HG02642 (cell line): ENCODE measurements around the gene RMI2.

Source experiments
- ATAC-seq: cut with Tn5 transposase; IDR thresholded peaks from one replicate; pipeline ENCODE4 v1.9.1; 2021; ENCODE audit warnings: mild to moderate bottlenecking; ENCODE audit not compliant: unreplicated experiment, poor library complexity

RMI2 gene

DNA sequence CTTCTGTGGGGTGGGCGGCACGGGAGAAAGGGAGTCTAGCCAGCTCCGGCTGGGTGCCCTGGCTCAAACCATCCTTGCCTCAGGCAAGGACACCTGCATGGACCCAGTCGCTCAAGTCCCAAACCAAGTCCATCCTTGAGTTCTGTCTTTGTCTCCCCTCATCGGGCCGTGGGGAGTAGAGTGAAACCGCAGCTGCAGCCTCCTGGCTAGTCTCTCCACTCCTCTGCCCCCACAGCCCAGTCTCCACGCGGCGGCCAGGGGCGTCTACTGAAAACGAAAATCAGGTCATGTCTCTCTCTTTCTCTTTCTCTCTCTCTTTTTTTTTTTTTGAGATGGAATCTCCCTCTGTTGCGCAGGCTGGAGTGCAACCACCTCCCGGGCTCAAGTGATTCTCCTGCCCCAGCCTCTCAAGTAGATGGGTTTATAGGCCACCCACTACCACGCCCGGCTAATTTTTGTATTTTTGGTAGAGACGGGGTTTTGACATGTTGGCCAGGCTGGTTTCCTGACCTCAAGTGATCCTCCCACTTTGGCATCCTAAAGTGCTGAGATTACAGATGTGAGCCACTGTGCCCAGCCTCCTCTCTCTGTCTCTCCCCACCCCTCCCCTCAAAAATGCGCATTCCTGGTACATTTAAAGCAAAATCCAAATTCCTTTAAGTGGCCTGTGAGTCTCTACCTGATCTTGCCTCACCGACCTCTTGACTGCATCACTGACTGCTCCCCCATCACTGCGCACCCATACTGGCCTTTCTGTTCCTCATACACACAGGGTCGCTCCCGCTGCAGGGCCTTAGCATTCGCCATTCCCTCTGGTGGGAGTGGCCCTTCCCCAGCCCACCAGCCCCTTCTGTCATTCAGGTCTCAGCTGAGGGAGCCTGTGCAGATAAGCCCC is 17.7 kb upstream of the RMI2 start:
- peak; percentile 57 for ATAC-seq

DNA sequence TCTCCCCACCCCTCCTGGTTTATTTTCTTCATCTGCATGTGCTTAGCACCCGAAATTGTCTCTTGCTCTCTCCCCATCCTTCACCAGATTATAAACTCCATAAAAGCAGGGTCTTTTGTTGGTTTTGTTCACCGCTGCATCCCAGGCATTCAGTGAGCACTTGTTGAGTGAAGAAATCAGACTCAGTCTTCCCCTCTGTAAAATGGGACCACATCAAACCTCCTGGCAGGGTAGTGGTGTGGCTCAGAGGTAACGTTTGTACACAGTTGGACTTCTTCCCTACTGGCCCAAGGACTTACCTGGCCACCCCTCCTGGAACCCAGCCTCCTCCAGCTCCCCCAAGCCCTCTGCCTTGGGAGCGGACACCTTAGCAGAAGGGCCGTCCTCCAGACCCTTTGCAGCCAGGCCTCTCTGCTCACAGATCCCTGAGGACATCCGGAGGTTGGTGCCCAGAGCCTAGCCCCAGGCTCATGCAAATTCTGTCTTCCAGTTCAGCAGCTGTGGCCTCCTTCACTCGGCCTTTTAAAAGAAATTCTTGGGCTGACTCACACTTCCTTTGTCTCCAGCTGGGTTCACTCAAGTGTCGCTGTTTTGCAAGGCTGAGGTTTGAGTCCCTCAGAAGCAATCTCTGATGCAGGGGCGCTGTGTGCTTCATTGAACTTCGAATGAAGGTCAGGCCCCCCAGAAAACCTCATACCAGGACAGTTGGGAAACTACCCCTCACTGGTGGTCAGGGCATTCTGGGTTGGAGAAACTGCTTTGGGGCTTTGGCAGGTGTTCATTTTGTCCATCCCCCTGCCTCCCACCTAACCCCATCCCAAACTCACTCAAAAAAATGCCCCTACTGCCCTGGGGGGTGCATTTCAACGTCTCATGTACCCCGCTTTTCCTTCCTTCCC is 16.8 kb upstream of the RMI2 start:
- ATAC-seq, result peak; percentile 67

DNA sequence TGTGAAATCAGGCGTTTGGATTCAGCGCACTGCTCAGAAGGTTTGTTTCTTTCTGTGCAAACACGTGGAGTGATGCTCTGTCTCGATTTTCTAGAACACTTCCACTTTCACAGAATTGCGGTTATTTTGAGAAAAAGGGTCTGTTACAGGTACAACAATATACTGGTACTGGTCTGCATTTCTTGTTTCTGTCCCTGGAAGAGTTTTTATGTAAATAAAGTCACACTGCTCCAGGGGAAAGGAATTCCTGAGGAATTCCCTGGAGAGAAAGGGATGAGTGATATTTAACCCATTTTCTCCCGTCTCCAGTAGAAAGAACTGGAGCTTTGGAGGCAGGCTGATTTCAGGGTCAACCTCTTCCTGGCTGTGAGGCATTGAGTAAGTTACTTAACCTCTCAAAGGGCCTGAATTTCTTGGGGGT is 16.2 kb upstream of the RMI2 start:
- no peak for ATAC-seq

DNA sequence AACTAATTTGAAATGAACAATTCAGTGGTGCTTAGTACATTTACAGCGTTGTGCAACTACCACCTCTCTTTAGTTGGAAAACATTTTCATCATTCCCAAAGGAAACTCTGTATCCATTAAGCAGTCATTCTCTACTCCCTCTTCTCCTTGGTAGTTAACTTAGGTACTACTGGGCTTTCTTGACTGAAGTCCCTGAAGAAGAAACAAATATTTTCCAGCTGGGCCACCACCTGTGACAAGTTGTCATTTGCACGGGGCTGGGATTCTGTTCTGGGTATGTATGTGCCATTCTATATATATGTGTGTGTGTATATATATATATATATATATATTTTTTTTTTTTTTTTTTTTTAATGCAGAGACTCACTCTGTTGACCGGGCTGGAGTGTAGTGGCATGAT is 15.4 kb upstream of the RMI2 start:
- no peak for ATAC-seq

DNA sequence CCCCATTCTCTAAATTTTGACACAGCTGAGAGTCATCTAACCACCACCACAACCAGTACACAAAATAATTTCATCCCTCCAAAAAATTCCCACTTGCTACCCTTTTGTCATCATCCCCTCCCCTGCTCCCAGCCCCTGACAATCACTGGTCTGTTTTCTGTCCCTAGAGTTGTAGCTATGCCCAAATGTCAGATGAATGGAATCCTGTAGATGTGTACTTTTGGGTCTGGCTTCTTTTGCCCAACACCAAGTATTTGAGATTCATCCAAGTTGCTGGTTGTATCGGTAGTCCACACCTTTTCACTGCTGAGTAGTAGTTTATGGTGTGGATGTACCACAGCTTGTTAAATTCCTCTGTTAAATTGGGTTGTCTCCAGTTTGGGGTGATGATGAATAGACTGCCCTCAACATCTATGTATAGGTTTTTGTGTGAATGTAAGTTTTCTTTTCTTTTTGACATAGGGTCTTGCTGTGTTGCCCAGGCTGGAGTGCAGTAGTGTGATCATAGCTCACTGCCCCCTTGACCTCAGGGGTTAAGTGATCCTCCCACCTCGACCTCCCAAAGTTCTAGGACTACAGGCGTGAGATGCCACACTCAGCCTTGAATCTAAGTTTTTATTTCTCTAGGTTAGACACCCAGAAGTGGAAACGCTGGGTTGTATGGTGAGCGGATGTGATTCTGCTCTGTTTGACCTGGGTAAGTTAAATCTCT is 14.6 kb upstream of the RMI2 start:
- ATAC-seq, result no peak

DNA sequence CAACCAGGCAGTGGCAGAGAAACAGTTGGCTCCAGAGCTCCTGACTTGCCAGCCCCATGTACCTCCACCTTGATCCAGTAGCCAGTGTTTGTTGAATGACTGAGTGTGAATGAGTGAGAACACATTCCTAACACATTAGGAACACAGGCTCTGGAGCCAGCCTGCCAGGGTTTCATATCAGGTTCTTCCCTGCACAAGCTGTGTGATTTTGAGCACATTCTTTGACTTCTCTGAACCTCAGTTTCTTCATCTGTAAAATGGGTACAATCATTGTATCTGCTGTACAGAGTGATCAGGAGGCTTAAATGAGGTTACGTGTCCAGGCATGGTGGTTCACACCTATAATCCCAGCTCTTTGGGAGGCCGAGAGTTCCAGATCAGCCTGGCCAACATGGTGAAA is 13.3 kb upstream of the RMI2 start:
- no peak for ATAC-seq

DNA sequence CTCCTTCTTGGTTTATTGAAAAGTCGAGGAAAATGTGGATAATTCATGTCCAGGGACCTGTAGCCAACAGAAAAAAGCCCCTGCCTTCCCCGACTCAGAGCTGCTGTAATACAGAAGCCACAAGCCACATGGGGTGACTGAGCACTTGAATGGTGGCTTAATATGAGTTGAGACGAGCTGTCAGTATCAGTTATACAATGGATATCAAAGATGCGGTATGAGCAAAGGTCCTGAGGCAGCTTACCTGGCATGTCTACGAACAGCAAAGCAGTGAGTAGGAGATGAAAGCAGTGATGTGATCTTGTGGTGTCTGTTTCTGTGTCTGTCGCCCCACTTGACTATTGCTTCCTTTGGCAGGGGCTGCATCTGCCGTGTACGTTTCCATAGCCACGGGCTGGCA is 12.2 kb upstream of the RMI2 start:
- no peak for ATAC-seq

DNA sequence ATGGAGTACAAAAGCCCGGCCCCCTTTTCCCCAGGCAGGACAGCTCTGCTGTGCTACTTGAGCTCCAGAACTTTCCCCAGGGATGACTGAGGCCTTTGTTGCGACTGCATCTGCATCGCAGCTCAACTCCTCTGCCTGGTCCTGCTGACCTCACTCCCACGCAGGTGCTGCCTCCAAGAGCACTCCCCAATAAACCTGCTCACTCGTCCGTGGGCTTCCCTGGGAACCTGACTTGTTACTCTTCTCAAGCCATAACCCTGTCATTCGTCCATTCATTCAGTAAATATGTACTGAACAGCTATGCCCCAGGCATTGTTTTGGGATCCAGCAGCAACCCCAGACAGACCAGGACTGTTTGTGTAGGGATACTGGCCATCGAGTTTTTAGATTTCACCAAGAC is 11.6 kb upstream of the RMI2 start:
- no peak for ATAC-seq

- ATAC-seq, result no peak
These were observed 10.3 kb upstream of the RMI2 start for GRCh38 chr16:11334831-11335404.

- ATAC-seq, result no peak
These were observed 6.2 kb upstream of the RMI2 start for GRCh38 chr16:11339075-11339474.

GRCh38 chr16:11340710-11341109 is 4.5 kb upstream of the RMI2 start:
- ATAC-seq, result no peak

DNA sequence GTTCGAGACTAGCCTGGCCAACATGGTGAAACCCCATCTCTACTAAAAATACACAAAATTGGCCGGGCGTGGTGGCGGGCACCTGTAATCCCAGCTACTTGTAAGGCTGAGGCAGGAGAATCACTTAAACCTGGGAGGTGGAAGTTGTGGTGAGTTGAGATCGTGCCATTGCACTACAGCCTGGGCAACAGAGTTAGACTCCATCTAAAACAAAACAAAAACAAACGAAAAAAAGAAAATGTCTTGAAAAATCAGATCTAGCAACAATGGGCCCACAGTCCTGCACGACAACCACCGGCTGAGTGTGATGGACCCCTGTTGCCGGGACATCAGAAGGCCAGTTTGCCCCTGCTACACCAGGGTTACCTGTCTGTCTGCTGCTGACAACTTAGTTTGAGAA is 3.9 kb upstream of the RMI2 start:
- no peak for ATAC-seq

- ATAC-seq, result no peak
These were observed 3.0 kb upstream of the RMI2 start for GRCh38 chr16:11342021-11342855.

DNA sequence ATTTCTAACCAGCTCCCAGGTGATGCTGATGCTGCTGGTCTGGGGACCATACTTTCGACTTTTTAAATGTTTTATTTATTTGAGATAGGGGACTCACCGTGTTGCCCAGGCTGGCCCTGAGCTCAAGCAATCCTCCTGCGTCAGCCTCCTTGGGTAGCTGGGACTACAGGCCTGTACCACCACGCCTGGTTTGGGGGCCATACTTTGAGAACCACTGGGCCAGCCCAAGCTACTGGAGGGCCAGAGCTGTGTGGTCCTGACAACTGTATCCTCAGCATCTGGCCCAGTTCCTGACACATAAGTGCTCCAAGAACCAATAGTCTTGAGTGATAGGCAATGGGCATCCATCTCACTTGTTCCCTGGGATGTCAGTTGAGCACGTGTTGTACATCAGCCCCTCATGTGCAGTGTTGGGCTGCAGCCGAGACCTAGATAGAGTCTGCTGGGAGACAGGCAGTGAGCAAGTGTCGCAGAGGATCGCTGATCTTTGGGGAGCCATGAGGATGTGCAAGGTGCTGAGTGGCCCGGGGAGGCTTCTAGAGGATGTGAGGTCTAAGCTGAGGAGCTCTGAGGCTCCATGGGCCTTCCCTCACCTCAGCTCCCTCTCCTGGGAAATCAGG is 1.6 kb downstream of the RMI2 start:
- no peak for ATAC-seq

DNA sequence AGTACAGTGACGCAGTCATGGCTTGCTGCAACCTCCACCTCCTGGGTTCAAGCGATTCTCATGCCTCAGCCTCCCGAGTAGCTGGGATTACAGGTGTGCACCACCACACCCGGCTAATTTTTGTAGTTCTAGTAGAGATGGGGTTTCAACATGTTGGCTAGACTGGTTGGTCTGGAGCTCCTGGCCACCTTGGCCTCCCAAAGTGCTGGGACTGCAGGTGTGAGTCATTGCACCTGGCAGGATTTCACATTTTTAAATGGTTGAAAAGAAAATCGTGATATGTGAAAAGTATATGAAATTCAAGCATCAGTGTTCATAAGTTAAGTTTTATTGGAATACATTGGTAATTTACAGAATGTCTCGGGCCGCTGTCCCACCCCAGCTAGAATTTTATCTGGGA is 2.6 kb downstream of the RMI2 start:
- ATAC-seq, result no peak

DNA sequence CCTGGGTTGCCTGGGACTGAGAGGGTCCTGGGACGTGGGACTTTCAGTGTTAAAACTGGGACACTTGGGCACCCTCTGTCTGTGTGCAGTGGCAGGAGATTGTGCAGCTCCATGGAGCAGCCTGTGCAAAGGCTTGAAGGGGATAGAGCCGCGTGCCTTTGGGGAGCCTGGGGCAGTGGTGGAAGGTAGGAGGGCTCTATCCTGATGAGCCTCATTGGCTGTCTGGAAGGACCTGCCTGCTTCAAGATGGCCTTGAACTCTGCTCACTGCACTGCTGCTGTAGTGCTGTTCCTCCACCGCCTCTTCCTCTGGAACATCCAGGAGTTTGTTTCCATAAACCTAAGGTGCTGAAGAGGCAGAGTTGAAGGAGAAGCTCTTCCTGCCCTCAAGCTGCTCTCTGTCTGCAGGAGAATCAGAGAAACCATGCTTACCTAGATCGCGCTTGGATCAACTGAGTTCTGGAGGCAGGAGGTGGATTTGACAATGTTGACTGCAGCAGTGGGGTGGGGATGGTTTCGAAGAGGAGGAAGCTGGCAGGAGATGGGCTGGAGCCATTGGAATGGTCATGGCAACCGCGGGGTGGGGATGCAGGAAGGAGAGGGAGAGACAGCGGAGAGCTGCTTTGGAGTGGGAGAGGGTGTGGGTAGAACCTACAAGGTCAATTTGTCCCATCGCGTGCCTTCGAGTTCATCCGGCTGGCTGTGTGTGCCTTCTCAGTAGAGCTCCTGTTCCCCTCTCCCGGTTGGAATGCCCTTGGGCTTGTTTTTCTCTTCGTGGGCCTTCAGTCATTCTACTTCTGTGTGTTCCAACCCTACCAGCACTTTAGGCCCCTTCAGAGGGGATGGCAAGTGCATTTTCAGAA is 3.7 kb downstream of the RMI2 start:
- ATAC-seq, result no peak

DNA sequence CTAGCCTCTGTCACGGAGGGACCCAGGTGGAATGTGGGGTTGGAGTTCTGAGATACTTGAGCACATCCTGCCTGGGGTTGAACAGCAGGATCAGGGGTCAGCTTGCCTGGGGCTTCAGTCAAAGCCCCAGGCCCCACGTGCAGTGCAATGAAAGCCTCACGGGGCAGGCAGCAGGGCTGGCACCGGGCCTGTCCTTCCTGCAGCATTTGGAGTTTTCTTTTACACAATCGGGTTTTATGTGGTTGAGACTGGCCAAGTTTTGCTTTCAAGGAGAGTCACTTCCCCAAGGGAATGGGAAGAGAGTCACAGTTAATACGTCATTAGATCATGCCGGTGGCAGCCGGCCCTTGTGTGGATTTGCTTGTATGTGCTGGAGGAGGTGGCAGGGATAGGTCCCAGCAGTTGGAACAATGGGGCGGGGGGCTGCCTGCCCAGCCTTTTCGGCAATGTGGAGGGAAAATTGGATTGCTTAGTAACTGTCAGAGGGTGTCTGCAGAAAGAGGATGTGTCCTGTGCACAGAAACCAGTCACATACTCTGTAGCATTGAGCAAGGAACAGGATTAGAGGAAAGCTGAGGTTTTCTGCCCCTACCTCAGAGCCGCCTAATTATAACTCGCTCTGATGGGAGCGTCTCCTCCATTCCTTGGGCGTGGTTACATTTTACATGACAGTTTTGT is 4.5 kb downstream of the RMI2 start:
- ATAC-seq, result no peak

DNA sequence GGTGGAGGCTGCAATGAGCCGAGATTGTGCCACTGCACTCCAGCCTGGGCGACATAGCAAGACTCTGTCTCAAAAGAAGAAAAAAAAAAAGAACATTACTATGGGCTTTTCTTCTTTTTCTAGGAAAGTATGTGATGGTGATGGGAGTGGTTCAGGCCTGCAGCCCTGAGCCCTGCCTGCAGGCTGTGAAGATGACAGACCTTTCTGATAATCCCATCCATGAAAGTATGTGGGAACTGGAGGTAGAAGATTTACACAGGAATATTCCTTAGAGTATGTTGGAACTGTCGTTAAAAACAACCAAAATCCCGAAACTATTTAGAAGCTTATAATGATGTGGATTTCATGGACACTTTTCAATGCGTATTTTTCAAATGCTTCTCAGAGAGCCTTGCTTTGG is 5.3 kb downstream of the RMI2 start:
- ATAC-seq, result no peak
